ENCODE data around the gene CD300C.

The CD300C gene

DNA sequence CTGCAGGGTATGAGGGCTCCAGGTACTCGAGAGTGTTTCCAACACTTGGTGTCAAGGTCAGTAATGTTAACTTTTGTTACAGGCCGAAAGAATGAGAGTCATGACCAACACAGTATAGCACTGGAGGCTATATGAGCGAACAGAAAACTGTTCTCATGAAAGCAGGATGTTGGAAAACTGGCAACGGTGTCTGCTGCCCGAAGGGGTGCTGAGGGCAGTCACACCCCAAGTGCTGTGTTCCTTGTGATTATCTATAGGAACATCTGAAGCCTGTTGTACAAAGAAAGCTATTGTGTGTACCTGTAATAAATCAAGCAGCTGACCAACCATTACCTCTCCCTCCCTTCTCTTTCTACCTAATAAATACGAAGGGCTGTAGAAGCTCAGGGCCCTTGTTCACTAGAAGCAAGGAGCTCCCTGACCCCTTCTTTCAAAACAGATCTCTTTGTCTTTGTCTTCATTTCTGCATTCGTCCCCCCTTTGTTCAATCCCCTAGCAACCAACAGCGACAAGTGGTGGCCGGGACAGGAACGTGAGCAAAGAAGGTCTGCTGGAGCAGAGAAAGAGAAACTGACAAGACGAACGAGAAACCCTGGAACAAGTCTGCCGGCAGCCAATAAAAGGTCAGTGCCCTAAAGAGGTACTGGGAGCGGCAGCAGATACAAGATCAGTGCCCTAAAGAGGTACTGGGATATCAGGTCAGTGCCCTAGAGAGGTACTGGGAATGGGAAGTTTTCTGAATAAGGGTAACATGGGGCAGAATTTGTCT lies 38.6 kb upstream of the CD300C start:
- CTCF ChIA-PET = interaction anchor here (0.7 kb wide), 1 partner anchor 19 kb away, joined by 6 read pairs; no protein-coding TSS in a partner anchor

DNA sequence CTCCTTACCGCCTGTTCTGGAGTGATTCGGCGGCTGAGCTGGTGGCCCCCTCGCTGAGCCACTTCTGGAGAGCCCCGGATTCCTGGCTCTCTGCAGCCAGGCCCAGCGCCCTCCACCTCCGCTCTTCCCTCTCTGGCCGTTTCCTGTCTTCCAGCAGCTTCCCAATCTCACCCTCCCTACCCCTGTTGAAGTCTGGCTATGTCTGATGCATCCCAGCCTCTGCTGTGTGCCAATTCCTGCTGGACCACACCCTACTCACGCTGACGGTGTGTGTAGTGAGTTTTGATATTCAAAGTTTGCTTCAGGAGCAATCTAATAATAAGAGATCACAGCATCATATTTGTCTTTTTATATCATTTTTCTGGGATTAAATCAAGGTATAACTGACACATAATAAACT lies 36.7 kb upstream of the CD300C start:
- Histone ChIP-seq H3K27ac (ENCODE audit: extremely low read depth, low read depth, low read length) (no peak overlapping the region), H3K4me1 (ENCODE audit: control insufficient read depth, insufficient read depth, low read length) (no peaks in the 10 kb centered on the region), H3K4me3 (ENCODE audit: low read depth, low read length) (no peak overlapping the region), H3K9me3 (ENCODE audit: control insufficient read depth, insufficient read depth, low read depth, low read length) (no peaks in the 10 kb centered on the region), H3K36me3 (ENCODE audit: control insufficient read depth in 2 of 2, insufficient read depth in 1 of 2, low read length in 2 of 2) (no peaks in the 10 kb centered on the region)
- TF ChIP-seq, protein P1, sequence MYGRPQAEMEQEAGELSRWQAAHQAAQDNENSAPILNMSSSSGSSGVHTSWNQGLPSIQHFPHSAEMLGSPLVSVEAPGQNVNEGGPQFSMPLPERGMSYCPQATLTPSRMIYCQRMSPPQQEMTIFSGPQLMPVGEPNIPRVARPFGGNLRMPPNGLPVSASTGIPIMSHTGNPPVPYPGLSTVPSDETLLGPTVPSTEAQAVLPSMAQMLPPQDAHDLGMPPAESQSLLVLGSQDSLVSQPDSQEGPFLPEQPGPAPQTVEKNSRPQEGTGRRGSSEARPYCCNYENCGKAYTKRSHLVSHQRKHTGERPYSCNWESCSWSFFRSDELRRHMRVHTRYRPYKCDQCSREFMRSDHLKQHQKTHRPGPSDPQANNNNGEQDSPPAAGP (tag by site-specific recombination; IDR thresholded peaks at IDR 0.05) = no peak
- TF ChIP-seq ZSCAN16 (tag by site-specific recombination; IDR thresholded peaks at IDR 0.05) = no peak
- no peak for TF ChIP-seq ZNF621 (tag by site-specific recombination; IDR thresholded peaks at IDR 0.05)
- no peak for TF ChIP-seq FEZF1 (tag by site-specific recombination; IDR thresholded peaks at IDR 0.05)
- TF ChIP-seq, protein P2, sequence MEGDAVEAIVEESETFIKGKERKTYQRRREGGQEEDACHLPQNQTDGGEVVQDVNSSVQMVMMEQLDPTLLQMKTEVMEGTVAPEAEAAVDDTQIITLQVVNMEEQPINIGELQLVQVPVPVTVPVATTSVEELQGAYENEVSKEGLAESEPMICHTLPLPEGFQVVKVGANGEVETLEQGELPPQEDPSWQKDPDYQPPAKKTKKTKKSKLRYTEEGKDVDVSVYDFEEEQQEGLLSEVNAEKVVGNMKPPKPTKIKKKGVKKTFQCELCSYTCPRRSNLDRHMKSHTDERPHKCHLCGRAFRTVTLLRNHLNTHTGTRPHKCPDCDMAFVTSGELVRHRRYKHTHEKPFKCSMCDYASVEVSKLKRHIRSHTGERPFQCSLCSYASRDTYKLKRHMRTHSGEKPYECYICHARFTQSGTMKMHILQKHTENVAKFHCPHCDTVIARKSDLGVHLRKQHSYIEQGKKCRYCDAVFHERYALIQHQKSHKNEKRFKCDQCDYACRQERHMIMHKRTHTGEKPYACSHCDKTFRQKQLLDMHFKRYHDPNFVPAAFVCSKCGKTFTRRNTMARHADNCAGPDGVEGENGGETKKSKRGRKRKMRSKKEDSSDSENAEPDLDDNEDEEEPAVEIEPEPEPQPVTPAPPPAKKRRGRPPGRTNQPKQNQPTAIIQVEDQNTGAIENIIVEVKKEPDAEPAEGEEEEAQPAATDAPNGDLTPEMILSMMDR (tag by site-specific recombination; IDR thresholded peaks at IDR 0.05) = no peak
- no peak for TF ChIP-seq ZNF24 (tag by site-specific recombination; IDR thresholded peaks at IDR 0.05)
- TF ChIP-seq ZNF670 (tag by site-specific recombination; IDR thresholded peaks at IDR 0.05; ENCODE audit: low read depth) = no peak
- no peak for TF ChIP-seq HOXA7 (CRISPR knock-in tag; IDR thresholded peaks at IDR 0.05; ENCODE audit: borderline replicate concordance)
- no peak for TF ChIP-seq ZNF514 (tag by site-specific recombination; IDR thresholded peaks at IDR 0.05)
- no peak for TF ChIP-seq TRIM28 (IDR thresholded peaks at IDR 0.05; ENCODE audit: borderline replicate concordance, low read length)
- TF ChIP-seq, protein P3, sequence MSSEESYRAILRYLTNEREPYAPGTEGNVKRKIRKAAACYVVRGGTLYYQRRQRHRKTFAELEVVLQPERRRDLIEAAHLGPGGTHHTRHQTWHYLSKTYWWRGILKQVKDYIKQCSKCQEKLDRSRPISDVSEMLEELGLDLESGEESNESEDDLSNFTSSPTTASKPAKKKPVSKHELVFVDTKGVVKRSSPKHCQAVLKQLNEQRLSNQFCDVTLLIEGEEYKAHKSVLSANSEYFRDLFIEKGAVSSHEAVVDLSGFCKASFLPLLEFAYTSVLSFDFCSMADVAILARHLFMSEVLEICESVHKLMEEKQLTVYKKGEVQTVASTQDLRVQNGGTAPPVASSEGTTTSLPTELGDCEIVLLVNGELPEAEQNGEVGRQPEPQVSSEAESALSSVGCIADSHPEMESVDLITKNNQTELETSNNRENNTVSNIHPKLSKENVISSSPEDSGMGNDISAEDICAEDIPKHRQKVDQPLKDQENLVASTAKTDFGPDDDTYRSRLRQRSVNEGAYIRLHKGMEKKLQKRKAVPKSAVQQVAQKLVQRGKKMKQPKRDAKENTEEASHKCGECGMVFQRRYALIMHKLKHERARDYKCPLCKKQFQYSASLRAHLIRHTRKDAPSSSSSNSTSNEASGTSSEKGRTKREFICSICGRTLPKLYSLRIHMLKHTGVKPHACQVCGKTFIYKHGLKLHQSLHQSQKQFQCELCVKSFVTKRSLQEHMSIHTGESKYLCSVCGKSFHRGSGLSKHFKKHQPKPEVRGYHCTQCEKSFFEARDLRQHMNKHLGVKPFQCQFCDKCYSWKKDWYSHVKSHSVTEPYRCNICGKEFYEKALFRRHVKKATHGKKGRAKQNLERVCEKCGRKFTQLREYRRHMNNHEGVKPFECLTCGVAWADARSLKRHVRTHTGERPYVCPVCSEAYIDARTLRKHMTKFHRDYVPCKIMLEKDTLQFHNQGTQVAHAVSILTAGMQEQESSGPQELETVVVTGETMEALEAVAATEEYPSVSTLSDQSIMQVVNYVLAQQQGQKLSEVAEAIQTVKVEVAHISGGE (tag by site-specific recombination; conservative IDR thresholded peaks at IDR 0.05; ENCODE audit: low read depth) = no peak
- TF ChIP-seq ZNF133 (tag by site-specific recombination; IDR thresholded peaks at IDR 0.05) = no peak
- no peak for TF ChIP-seq ZNF426 (tag by site-specific recombination; IDR thresholded peaks at IDR 0.05)
- TF ChIP-seq ZNF140 (tag by site-specific recombination; IDR thresholded peaks at IDR 0.05) = no peak
- ChIA-PET POLR2A (no interaction called here), CTCF (interaction anchor here (0.7 kb wide), 1 partner anchor 16 kb away, joined by 5 read pairs; no protein-coding TSS in a partner anchor)

More for the DNA sequence above, 38.6 kb upstream of the CD300C start:
- H3K9me3 ChIP-seq (ENCODE audit: control insufficient read depth, insufficient read depth, low read depth, low read length) = no peaks in the 10 kb centered on the region
- no peak overlapping the region for H3K27ac ChIP-seq (ENCODE audit: extremely low read depth, low read depth, low read length)
- H3K4me3 ChIP-seq (ENCODE audit: low read depth, low read length) = no peak overlapping the region
- POLR2A ChIA-PET = no interaction called here
- no peaks in the 10 kb centered on the region for H3K36me3 ChIP-seq (ENCODE audit: control insufficient read depth in 2 of 2, insufficient read depth in 1 of 2, low read length in 2 of 2)
- no peaks in the 10 kb centered on the region for H3K4me1 ChIP-seq (ENCODE audit: control insufficient read depth, insufficient read depth, low read length)
- TF ChIP-seq ZNF155 (tag by site-specific recombination; IDR thresholded peaks at IDR 0.05) (no peak), PRDM1 (tag by site-specific recombination; IDR thresholded peaks at IDR 0.05) (no peak), KLF9 (tag by site-specific recombination; IDR thresholded peaks at IDR 0.05; ENCODE audit: low read depth) (no peak), ZNF585B (tag by site-specific recombination; IDR thresholded peaks at IDR 0.05) (no peak), ZFP69B (tag by site-specific recombination; IDR thresholded peaks at IDR 0.05) (no peak), YY2 (tag by site-specific recombination; IDR thresholded peaks at IDR 0.05) (no peak), ZNF791 (tag by site-specific recombination; IDR thresholded peaks at IDR 0.05) (no peak)
- TF ChIP-seq, protein P4, sequence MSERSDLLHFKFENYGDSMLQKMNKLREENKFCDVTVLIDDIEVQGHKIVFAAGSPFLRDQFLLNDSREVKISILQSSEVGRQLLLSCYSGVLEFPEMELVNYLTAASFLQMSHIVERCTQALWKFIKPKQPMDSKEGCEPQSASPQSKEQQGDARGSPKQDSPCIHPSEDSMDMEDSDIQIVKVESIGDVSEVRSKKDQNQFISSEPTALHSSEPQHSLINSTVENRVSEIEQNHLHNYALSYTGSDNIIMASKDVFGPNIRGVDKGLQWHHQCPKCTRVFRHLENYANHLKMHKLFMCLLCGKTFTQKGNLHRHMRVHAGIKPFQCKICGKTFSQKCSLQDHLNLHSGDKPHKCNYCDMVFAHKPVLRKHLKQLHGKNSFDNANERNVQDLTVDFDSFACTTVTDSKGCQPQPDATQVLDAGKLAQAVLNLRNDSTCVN (tag by site-specific recombination; optimal IDR thresholded peaks at IDR 0.05) = no peak
- TF ChIP-seq, protein P5, sequence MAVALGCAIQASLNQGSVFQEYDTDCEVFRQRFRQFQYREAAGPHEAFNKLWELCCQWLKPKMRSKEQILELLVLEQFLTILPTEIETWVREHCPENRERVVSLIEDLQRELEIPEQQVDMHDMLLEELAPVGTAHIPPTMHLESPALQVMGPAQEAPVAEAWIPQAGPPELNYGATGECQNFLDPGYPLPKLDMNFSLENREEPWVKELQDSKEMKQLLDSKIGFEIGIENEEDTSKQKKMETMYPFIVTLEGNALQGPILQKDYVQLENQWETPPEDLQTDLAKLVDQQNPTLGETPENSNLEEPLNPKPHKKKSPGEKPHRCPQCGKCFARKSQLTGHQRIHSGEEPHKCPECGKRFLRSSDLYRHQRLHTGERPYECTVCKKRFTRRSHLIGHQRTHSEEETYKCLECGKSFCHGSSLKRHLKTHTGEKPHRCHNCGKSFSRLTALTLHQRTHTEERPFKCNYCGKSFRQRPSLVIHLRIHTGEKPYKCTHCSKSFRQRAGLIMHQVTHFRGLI (tag by site-specific recombination; IDR thresholded peaks at IDR 0.05) = no peak
